ENCODE data around the gene PAX5. TPM values are rescaled to one million over a fixed set of nuclear protein-coding genes. Genes with fewer than 3 reads are reported as not detected.

Gene PAX5
- total RNA-seq, 1 donor from 2014 or later, result 0.25 TPM

GRCh38 chr9:36893911-36894310 lies 140.2 kb downstream of the PAX5 start:
- Histone ChIP-seq H3K27me3 (no peaks in the 10 kb centered on the region), H3K27ac (no peak overlapping the region), H3K4me1 (no peaks in the 10 kb centered on the region), H3K9me3 (no peaks in the 10 kb centered on the region), H3K36me3 (no peaks in the 10 kb centered on the region), H3K4me3 (no peak overlapping the region)
- TF ChIP-seq POLR2A (IDR thresholded peaks at IDR 0.05), result no peak
- no peak for TF ChIP-seq CTCF (IDR thresholded peaks at IDR 0.05)
- TF ChIP-seq POLR2AphosphoS5 (IDR thresholded peaks at IDR 0.05; ENCODE audit: insufficient read depth in 1 of 2, low read depth in 1 of 2), result no peak
- DNase-seq (ENCODE audit: extremely low spot score in 2 of 2), result no peak
- intact Hi-C loops (cut with DNase I), result no loop called here

- intact Hi-C loops (cut with DNase I), result no loop called here
- DNase-seq (ENCODE audit: extremely low spot score in 2 of 2), result no peak
These were observed 140.9 kb downstream of the PAX5 start for GRCh38 chr9:36893184-36893583.

GRCh38 chr9:36892279-36892678 lies 141.8 kb downstream of the PAX5 start:
- no peaks in the 10 kb centered on the region for H3K36me3 ChIP-seq
- H3K4me1 ChIP-seq, result no peaks in the 10 kb centered on the region
- H3K9me3 ChIP-seq, result no peaks in the 10 kb centered on the region
- TF ChIP-seq POLR2A (IDR thresholded peaks at IDR 0.05) (no peak), CTCF (IDR thresholded peaks at IDR 0.05) (no peak), POLR2AphosphoS5 (IDR thresholded peaks at IDR 0.05; ENCODE audit: insufficient read depth in 1 of 2, low read depth in 1 of 2) (no peak)
- intact Hi-C loops (cut with DNase I), result no loop called here
- no peaks in the 10 kb centered on the region for H3K27me3 ChIP-seq
- no peak overlapping the region for H3K4me3 ChIP-seq
- no peak overlapping the region for H3K27ac ChIP-seq
- DNase-seq (ENCODE audit: extremely low spot score in 2 of 2), result no peak

More at GRCh38 chr9:36893184-36893583, 140.9 kb downstream of the PAX5 start:
- TF ChIP-seq POLR2AphosphoS5 (IDR thresholded peaks at IDR 0.05; ENCODE audit: insufficient read depth in 1 of 2, low read depth in 1 of 2) (no peak), CTCF (IDR thresholded peaks at IDR 0.05) (no peak), POLR2A (IDR thresholded peaks at IDR 0.05) (no peak)
- H3K36me3 ChIP-seq, result no peaks in the 10 kb centered on the region
- no peak overlapping the region for H3K4me3 ChIP-seq
- H3K9me3 ChIP-seq, result no peaks in the 10 kb centered on the region
- H3K4me1 ChIP-seq, result no peaks in the 10 kb centered on the region
- H3K27ac ChIP-seq, result no peak overlapping the region
- no peaks in the 10 kb centered on the region for H3K27me3 ChIP-seq

- TF ChIP-seq CTCF (IDR thresholded peaks at IDR 0.05) (no peak), POLR2A (IDR thresholded peaks at IDR 0.05) (no peak), POLR2AphosphoS5 (IDR thresholded peaks at IDR 0.05; ENCODE audit: insufficient read depth in 1 of 2, low read depth in 1 of 2) (no peak)
- no peaks in the 10 kb centered on the region for H3K36me3 ChIP-seq
- H3K27ac ChIP-seq, result no peak overlapping the region
- no peak for DNase-seq (ENCODE audit: extremely low spot score in 2 of 2)
- H3K9me3 ChIP-seq, result no peaks in the 10 kb centered on the region
- H3K4me3 ChIP-seq, result no peak overlapping the region
- no peaks in the 10 kb centered on the region for H3K4me1 ChIP-seq
- H3K27me3 ChIP-seq, result no peaks in the 10 kb centered on the region
- intact Hi-C loops (cut with DNase I), result no loop called here
These were observed 142.7 kb downstream of the PAX5 start for GRCh38 chr9:36891341-36891811.

- DNase-seq (ENCODE audit: extremely low spot score in 2 of 2), result no peak
- intact Hi-C loops (cut with DNase I), result no loop called here
- TF ChIP-seq POLR2AphosphoS5 (IDR thresholded peaks at IDR 0.05; ENCODE audit: insufficient read depth in 1 of 2, low read depth in 1 of 2) (no peak), CTCF (IDR thresholded peaks at IDR 0.05) (no peak)
- H3K4me3 ChIP-seq, result no peak overlapping the region
- H3K36me3 ChIP-seq, result no peaks in the 10 kb centered on the region
- no peaks in the 10 kb centered on the region for H3K4me1 ChIP-seq
- H3K27me3 ChIP-seq, result no peaks in the 10 kb centered on the region
- H3K27ac ChIP-seq, result no peak overlapping the region
- no peaks in the 10 kb centered on the region for H3K9me3 ChIP-seq
These were observed 144.2 kb downstream of the PAX5 start for GRCh38 chr9:36889844-36890243.
